HG03103 (cell line): ENCODE results near the gene OR5AL1.
"Not testable (repeated sequence)": the region's sequence is repeated elsewhere in the genome, so short reads cannot be mapped to it uniquely, and the experiment has no call there.

Experiments
- ATAC-seq: cut with Tn5 transposase; IDR thresholded peaks from one replicate; pipeline ENCODE4 v1.9.1; 2021; ENCODE audit warnings: low read depth; ENCODE audit not compliant: unreplicated experiment

Gene OR5AL1

DNA sequence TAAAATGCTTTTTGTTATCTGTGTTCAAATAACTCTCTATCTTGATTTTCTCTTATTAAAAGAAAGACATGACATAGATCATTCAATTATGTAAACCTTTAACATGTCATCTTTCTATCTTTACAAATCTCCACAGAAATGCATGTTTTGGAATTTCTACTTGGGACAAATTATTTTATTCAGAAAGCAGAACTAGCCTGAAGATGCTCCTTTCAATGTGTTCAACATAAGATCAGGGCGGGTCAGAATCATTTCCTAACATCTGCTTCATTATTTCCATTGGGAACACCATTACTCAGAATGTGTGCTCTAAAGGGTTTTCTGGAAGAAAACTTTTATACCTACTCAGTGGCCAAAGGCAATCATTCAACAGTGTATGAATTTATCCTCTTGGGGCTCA, at the start of gene OR5AL1:
Gene OR5AL1 (plus strand): TSS at position 301 of the 400 bp plus-strand sequence.
- ATAC-seq = no peak

DNA sequence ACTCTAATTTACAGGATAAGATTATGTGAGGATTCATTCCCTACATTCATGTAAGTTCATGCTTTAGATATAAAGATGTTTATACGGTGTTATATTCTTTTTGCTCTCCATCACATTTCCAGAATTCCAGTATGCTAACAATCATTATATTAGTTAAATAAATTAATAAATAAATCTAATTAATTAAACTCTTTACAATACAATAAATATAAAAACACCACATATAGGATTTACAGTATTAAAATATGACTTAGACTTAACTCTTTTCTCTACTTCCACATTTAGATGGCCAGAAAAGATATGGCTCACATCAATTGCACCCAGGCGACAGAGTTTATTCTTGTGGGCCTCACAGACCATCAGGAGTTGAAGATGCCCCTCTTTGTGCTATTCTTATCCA, 37.2 kb upstream of the OR5AL1 start, which contains the start of gene OR8U1:
Gene OR8U1 (plus strand): TSS at position 301 of the 400 bp plus-strand sequence. CDS start 0 bp downstream, at position 301.
- no peak for ATAC-seq

DNA sequence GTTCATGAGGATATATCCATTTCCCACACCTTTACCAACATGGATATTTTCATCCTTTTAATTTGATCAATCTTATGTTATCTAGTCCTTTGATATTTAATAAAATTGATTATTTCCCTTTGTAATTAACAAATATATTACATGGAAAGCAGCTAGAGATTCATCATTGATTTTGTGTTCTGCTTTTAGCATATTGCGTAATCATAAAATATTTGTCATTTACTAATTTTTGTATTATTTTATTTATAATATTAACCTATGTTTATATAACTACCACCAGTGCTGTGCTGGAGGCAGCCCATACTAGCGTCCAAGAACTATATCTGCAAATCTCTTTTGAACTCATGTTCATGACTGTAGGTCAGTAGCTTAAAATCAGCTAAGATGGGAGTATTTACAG, 32.4 kb upstream of the OR5AL1 start:
- ATAC-seq = no peak

DNA sequence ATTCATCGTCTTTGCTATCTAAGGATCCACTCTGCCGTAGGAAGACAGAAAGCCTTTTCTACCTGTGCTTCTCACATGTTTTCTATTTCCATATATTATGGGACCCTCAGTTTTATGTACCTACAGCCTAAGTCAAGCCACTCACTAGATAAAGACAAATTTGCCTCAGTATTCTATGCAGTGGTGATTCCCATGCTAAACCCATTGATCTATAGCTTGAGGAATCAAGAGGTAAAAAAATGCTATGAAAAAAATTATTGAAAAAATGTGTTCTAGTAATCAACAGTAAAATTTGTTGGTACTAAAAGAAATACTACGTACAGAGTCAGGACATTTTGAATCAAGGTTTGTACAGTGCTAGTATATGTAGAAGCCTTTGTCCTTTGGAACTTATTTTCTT, 18.1 kb upstream of the OR5AL1 start:
- ATAC-seq = no peak

DNA sequence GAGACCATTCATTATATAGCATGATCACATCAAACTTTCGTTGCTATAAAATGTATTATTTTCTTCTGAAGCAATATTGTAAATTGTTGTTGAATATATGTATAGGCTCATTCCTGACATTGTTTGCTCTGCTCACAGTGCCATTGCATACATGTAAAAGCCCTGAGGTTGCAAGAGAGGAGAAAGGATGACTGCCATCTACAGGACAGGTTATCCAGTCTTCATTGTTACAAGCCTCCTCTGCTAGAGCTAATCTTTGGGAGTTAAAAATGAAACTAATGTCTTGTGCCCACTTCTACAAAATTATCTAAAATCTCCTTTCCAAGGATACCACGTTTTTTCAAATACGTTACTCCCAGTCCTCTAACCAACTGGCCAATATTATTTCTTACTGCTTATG, 16.4 kb upstream of the OR5AL1 start:
- ATAC-seq = no peak

DNA sequence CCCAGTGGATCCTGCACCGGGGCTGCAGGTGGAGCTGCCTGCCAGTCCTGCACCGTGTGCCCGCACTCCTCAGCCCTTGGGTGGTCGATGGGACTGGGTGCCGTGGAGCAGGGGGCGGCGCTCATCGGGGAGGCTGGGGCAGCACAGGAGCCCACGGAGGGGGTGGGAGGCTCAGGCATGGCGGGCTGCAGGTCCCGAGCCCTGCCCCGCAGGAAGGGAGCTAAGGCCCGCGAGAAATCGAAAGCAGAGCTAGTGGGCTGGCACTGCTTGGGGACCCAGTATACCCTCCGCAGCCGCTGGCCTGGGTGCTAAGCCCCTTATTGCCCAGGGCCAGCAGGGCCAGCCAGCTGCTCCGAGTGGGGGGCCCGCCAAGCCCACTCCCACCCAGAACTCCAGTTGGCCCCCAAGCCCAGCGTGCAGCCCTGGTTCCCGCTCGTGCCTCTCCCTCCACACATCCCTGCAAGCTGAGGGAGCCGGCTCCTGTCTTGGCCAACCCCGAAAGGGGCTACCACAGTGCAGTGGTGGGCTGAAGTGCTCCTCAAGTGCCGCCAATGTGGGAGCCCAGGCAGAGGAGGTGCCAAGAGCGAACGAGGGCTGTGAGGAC, 10.5 kb upstream of the OR5AL1 start:
- not testable (repeated sequence) for ATAC-seq

DNA sequence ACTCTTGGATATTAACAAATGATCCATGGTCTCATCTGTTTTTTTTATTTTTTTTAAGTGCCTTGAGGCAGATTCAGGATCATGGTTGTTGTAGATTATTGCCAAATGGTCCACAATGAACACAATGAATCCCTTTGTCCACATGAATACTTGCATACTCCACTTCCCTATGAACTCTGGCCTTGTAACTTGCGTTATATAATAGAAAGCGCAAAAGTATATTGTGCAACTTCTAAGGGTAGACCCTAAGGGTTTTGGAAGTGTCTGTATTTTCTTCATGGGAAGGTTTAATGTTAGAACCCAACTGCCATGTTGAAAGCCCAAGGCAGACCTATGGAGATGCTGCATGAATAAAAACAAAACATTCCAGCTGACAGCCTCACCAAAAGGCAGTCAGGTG, 8.1 kb upstream of the OR5AL1 start:
- ATAC-seq = no peak

DNA sequence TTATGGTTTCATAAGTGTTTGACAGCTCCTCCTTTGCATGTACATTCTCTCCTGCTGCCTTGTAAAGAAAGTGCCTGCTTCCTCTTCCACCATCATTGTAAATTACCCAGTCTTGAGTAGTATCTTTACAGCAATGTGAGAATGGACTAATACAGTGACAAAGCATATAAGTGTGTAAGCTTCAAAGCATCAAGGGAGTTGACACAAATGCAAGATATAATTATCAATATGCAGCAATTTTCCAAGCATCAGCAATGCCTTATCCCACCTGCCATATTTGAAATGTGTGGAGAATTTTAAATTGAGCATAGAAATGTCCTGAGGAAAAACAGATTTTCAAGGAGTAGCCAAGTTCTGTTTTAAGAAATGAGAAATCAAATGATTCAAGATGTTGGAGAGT, 1.7 kb upstream of the OR5AL1 start:
- no peak for ATAC-seq

DNA sequence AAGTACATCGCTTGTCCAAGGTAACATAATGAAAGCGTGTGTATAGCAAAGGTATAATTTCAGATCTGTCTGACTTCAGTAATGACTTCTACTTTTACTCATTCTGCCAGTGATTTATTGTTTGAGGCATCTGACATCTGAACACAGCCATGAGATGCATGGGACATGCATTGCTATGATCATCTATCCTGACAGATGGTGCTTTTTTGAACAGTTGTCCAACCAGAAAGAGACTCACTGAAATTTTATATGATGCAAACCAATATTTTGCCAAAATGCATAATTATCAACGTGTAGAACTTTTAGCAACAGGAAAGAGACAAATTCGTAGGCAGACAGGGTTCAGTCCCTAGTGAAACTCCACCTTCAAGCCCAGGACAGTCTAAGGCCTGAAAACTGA, 41.0 kb downstream of the OR5AL1 start:
- no peak for ATAC-seq

DNA sequence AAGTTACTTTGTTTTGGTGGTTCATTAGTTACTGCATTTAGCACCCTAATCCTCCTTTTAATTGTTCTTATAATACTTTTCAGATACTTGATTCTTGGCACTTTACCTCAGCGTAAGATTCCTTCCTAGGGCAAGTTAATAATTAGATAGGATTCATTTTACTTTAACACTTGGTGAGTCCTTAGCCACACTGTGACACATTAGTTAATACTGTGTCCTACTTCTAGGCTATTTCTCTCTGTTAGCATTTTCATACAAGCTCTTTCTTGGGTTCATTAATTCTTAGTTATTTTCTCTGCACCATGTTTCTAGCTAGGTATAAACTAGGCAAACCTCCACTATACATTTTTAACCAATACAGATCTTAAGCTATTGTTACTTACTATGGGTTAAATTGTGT, 44.6 kb downstream of the OR5AL1 start:
- no peak for ATAC-seq
